HL-60/S4 treated with retinoic acid at 250 ng/mL for 4 days and 3 days (cell line): ENCODE results near the gene CBX6.

ENCODE experiments used
- in situ Hi-C: fragments of 300-500 bp; cut with MboI; formaldehyde crosslinking; loops from 2 replicates; pipeline ENCODE4 v1.7.0; 2022; ENCODE audit warnings: low sequenced_read_pairs

The CBX6 gene

GRCh38 chr22:38826801-38827200 is 45.2 kb downstream of the CBX6 start:
- in situ Hi-C loops: no loop called here

DNA sequence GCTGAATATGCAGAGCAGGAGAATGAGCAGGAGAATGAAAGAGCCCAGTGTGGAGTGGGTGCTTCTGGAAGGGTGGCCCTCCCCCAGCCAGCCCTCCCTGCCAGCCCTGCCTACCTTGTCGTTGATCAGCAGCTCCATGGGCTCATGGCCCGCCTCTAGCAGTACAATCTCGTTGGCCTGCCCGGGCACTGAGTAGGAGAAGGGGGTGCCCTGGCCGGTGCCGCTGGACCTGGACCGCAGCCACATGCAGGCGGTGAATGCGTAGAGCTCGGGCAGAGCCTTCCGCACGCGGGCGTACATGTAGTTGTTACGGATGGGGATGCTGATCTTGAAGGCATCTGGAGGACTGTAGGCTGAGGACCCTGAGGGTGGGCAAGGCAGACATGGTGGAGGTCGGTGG is 45.6 kb downstream of the CBX6 start:
- in situ Hi-C loops: no loop called here

- in situ Hi-C loops: no loop called here
These were observed 47.4 kb downstream of the CBX6 start for GRCh38 chr22:38824585-38824984.

GRCh38 chr22:38823637-38824036 is 48.4 kb downstream of the CBX6 start:
- in situ Hi-C loops: no loop called here

DNA sequence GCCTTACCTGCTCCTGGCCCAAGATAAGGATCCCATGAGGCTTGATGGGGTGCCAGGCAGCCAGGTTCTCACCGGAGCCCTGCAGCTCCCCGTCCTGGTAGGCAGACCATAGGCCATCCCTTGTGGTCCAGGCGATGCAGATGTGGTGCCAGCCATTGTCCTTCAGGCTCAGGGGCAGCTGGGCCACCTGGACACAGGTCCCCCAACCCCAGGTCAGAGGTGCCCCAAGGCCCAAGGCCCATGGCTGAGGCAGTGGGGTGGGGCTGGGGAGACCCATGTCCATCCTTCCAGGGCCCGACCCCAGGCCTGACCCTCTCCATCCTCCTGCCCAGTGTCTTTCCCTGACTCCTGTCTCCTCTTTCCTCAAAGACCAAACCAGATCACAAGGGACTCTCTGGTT is 48.9 kb downstream of the CBX6 start:
- in situ Hi-C loops: no loop called here

- in situ Hi-C loops: no loop called here
These were observed 52.0 kb downstream of the CBX6 start for GRCh38 chr22:38820020-38820419.

DNA sequence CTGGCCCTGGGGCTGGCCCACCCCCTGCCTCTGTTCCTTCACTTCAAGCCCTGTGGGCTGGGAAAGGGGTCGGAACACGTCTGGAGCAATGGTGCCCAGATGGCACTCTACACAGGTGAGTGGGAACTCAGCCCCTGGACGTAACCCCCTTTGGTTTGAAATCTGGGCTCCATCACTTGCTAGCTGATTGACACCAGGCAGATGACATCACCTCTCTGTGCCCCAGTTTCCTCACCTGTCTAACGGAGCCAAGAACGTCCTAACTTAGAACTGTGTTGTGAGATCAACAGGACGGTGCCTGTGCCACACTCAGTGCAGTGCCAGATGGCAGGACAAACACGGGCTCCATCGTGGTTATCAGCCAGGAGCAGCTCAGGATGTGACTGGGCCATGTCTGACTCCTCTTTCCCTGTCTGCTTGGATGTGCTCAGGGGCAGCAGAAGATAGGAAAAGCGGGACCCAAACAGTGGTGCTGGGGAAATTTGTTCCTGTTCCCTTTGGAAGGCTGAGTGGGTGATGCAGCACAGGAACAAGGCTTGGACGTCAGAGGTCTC is 52.6 kb downstream of the CBX6 start:
- in situ Hi-C loops: no loop called here

- in situ Hi-C loops: no loop called here
These were observed 54.8 kb downstream of the CBX6 start for GRCh38 chr22:38817196-38817595.

- in situ Hi-C loops: no loop called here
These were observed 56.2 kb downstream of the CBX6 start for GRCh38 chr22:38815842-38816241.
